HG02623 (cell line): ENCODE measurements around the gene TSGA10IP.

Source experiments
- ATAC-seq: cut with Tn5 transposase; IDR thresholded peaks from one replicate; pipeline ENCODE4 v1.9.1; 2021; ENCODE audit warnings: moderate library complexity; ENCODE audit not compliant: unreplicated experiment

Gene TSGA10IP

DNA sequence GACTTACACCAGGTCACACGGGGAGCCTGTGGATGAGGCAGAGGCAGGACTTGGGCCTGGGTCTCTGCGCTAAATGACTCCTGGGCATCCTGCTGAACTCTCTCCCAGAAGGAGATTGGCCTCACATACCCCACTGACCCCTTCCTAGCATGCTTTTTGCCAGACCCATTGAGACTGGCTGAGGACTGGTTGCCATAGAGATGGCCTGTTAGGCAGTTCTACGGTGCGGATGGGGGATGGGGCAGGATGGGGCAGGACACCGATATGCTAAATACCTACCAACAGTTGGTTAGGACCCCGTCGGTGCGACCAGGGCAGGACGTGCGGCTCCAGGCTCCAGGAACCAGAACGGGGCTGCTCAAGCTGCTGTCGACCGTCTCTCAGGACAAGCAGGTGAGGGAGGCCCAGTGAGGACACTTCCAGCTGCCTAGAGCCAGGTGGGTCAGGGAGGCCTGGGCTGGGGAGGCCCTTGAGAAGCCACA, at the start of gene TSGA10IP:
Gene TSGA10IP, plus strand, starts transcription at position 51 of the 482 bp plus-strand sequence. Its CDS starts 196 bp downstream, at position 247.
- no peak for ATAC-seq

DNA sequence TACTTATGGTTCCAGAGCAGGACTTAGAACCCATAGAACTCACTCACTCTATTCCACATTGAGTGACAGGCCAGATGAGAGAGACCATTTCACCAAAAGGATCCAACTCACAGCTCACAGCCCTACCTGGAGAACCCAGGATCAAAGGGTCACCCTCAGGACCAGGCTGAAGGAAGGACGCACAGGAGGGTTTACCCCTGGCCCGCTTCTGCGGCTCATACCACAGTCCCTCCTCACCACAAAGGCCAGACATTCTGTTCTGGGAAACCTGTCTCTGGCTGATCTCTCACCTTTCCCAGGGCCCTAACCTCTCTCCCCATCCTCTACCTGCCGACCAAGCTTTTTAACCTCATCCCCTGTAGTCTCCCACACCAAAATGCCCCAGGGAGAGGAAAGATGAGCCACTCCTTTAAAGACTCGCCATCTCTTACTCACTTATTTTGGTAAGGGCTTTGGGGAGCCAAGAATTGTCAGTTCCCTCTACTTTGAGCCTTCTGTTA, 49.7 kb upstream of the TSGA10IP start:
- no peak for ATAC-seq

- no peak for ATAC-seq
Measured at GRCh38 chr11:65896034-65896999, 49.0 kb upstream of the TSGA10IP start.

DNA sequence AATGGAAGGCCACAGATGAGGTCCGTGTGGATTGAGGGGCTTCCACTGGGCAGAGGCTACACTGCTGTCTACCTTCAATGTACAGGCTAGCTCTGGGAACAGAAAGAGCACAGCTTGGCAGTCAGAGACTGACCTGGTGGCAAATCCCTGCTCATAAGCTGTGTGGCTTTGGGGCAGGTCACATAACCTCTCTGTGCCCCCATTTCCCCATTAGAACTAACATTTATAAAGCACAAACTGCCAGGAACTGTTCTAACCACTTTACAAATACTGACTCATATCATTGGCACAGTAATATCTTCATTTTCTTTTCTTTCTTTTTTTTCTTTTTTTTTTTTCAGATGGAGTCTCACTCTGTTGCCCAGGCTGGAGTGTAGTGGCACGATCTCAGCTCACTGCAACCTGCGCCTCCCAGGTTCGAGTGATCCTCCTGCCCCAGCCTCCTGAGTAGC, 48.2 kb upstream of the TSGA10IP start:
- ATAC-seq: no peak

- no peak for ATAC-seq
Measured at GRCh38 chr11:65898656-65899355, 46.5 kb upstream of the TSGA10IP start.

- ATAC-seq: no peak
Measured at GRCh38 chr11:65899356-65900124, 45.7 kb upstream of the TSGA10IP start.

GRCh38 chr11:65900125-65900898, 45.0 kb upstream of the TSGA10IP start, which contains the start of gene FOSL1:
Gene FOSL1 (minus strand): TSS chr11:65900388. CDS start chr11:65900339, 49 bp downstream.
- peak; percentile 68 for ATAC-seq

DNA sequence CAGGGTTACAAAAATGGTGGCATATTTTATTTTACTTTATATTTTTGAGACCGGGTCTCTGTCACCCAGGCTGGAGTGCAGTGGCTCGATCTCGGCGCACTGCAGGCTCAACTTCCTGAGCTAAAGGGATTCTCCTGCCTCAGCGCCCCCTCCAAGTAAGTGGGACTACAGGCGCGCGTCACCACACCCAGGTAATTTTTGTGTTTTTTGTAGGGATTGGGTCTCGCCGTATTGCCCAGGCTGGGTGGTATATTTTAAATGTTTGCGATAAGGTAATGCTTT, 44.4 kb upstream of the TSGA10IP start:
- ATAC-seq: no peak

DNA sequence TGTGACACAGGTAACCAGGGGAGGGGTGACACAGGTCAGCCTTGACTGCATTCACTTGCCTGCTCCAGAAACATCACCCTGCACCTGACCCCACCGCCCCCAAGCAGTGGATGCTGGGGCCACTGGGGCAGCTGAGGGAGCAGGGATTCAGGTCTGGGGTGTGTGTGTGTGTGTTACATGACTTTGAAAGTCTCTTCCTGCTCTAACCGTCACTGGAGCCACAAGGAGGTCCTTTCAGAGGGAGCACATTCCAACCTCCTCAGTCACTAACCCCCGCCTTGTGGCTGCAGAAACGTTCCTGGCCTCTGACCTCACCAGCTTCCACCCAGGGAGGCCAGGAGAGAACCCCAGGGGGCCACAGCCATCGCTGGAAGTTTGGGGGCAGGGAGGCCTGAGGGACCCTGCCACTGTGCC, 42.2 kb upstream of the TSGA10IP start:
- no peak for ATAC-seq

DNA sequence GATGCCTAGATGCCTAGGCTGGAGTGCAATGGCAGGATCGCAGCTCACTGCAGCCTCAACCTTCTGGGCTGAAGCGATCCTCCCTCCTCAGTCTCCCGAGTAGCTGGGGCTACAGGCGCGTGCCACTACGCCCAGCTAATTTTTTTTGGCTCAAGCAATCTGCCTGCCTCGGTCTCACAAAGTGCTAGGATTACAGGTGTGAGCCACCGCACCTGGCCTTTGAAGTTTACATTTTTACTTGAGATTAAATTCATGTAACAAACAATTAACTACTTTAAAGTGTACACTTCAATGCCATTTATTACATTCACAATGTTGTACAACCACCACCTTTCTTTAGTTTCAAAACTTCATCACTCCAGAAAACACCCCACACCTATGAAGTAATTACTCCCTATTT, 41.6 kb upstream of the TSGA10IP start:
- no peak for ATAC-seq

- ATAC-seq: no peak
Measured at GRCh38 chr11:65906602-65907001, 38.7 kb upstream of the TSGA10IP start.

DNA sequence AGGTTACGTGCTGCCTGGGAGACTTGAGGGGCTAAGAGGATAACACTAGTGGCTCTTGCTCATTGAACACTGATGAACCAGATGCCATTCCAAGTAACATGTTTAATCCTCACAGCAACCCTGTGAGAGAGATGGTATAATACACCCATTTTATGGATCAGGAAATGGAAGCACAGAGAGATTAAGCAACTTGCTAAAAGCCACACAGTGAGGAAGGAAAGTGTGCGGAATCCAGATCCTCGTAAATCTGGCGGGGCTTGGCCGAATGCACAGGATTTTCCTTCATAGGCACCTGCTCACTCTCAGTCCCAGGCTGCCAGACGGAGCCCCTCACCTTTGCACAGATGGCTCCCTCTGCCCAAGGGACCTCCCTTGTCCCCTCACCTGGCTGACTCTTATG, 37.4 kb upstream of the TSGA10IP start:
- ATAC-seq: no peak

DNA sequence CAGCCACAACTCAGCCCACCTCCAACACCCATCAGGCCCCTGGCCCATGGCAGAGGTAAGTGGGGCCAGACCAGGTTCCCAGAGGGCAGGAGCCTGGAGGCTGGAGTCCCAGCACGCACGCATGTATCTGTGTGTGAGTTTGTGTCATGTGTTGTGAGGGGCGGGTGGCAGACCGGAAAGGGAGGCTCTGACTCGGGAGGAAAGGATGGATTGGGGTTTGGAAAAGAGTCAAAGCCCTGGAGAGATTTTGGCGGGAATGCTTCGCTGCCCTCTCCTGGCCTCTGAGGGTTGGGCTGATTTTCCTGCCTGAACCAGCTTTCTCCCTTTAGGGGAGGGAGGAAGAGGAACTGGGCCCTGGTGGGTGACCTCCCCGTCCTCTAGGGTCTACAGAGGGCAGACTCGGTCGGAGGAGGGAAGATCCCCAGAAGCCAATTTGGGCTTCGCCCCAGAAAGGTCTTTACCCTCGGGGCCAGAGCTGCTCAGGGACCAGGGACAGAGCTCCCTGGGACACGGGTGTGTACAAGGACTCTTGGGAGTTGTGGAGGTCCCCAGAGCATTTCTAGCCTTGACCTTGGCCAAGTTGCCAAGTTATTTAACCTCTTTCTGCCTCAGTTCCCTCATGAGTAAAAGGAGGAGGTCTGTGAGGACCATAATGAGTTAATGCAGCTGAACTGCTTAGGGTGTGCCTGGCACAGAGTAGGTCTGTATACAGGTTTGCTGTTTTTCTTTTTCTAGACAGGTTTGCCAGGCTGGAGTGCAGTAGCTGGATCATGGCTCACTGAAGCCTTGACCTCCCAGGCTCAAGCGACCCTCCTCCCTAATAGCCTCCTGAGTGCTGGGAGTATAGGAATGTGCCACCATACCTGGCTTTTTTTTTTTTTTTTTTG, 33.4 kb upstream of the TSGA10IP start:
- no peak for ATAC-seq

GRCh38 chr11:65912845-65913244, 32.4 kb upstream of the TSGA10IP start:
- ATAC-seq: no peak

GRCh38 chr11:65915101-65915820, 30.0 kb upstream of the TSGA10IP start:
- no peak for ATAC-seq

DNA sequence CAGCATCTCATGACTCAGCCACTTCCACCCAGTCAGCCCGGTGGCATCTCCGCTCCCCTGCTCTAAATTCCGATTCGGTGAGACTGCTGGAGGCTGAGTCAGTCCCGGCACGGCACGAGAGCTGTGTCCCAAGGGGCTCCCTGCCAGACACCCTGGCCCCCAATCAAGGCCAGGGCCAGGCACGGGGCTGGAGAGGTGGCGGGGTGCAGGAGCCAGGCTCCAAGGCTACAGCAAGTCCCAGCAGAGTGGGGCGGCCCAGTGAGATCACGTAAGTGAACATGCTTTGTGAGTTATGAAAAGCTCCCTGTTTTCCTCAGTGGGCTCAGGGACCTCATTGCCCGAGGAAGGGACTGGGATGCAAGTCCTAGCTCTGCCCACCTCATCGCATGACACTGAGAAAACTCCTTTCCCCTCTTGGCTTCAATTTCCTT, 29.4 kb upstream of the TSGA10IP start:
- no peak for ATAC-seq

DNA sequence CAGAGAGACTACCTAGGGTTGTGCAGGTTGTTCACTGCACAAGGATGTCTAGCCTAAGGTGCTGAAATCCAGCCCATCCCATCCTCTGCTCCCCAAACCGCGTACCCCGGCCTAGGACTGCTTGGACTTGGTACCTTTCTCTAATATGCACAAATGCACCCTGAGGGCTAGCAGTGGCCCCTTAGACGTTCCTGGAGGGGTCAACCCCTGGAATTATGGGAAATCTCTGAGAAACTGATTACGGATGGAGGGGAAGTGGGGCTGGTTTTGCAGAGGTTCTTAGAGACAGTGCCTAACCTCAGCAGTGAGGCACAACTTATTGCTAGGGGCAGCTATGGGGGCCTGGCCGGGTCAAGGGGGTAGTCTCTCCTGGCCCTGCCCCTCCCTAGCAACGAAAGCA, 28.9 kb upstream of the TSGA10IP start:
- no peak for ATAC-seq

- no peak for ATAC-seq
Measured at GRCh38 chr11:65917077-65917433, 28.2 kb upstream of the TSGA10IP start.
